Activated naive CD8-positive, alpha-beta T cell treated with anti-CD3 and anti-CD28 coated beads for 36 hours (primary cell): ENCODE results near the gene ESRRA. TPM values are rescaled to one million over a fixed set of nuclear protein-coding genes. Genes with fewer than 3 reads are reported as not detected.

Source experiments
- DNase-seq: peaks from one replicate; pipeline ENCODE4 v3.0.0; 2021
- H3K27ac Mint-ChIP-seq: one replicate; pipeline ENCODE4 v1.8.0; 2022; ENCODE audit warnings: mild to moderate bottlenecking, moderate library complexity, mixed read lengths
- H3K27me3 Mint-ChIP-seq: one replicate; pipeline ENCODE4 v1.8.0; 2022; ENCODE audit warnings: mild to moderate bottlenecking, mixed read lengths
- H3K36me3 Mint-ChIP-seq: one replicate; pipeline ENCODE4 v1.8.0; 2021; ENCODE audit warnings: mild to moderate bottlenecking, mixed read lengths
- H3K4me1 Mint-ChIP-seq: one replicate; pipeline ENCODE4 v1.8.0; 2021; ENCODE audit warnings: mixed read lengths
- H3K4me3 Mint-ChIP-seq: one replicate; pipeline ENCODE4 v1.8.0; 2022; ENCODE audit warnings: mild to moderate bottlenecking, moderate library complexity, mixed read lengths
- H3K9me3 Mint-ChIP-seq: one replicate; pipeline ENCODE4 v1.8.0; 2022; ENCODE audit warnings: mixed read lengths
- total RNA-seq, 2 experiments: library from RNA; stranded (reverse); gene quantifications; one replicate each; pipeline ENCODE4 v1.2.3, GENCODE V29; 2021

ESRRA gene
- total RNA-seq, result 10 to 100 TPM; 46.5 to 46.9 TPM

DNA sequence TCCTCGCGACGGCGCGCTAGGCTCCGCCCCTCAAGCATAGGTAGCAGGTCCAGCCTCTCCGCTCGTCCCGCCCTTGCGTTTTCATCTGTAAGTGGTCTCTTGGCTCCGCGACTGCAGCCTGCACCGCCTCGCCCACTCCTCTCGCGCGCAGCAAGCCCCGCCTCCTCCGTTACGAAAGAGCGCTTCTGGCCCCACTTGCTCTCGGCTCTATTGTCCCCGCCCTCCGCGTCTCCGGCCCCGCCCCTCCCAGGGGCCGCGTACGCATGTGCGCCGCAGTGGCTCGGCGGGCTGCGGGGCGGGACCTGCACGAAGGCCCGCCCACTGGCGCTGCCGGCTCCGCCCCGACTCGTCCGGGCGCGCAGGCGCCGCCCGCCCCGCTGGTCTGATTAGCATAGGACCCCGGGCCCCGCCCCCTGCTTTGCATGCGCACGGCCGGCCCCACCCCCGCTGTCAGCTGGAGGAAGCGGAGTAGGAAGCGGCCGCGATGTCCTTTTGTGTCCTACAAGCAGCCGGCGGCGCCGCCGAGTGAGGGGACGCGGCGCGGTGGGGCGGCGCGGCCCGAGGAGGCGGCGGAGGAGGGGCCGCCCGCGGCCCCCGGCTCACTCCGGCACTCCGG lies at the start of gene ESRRA:
Gene ESRRA, plus strand, starts transcription at position 450 of the 616 bp plus-strand sequence. CDS start 1,656 bp downstream, outside the sequence.
- H3K4me1 Mint-ChIP-seq, result peaks cover 32% of the 10 kb centered on the region
- H3K27ac Mint-ChIP-seq, result peak within 1 kb of the TSS; percentile 98
- H3K4me3 Mint-ChIP-seq, result peak within 1 kb of the TSS; percentile 98
- peaks cover 28% of the 10 kb centered on the region for H3K27me3 Mint-ChIP-seq
- peak; percentile 100 for DNase-seq
- H3K36me3 Mint-ChIP-seq, result peaks cover 16% of the 10 kb centered on the region
- H3K9me3 Mint-ChIP-seq, result no peaks in the 10 kb centered on the region

DNA sequence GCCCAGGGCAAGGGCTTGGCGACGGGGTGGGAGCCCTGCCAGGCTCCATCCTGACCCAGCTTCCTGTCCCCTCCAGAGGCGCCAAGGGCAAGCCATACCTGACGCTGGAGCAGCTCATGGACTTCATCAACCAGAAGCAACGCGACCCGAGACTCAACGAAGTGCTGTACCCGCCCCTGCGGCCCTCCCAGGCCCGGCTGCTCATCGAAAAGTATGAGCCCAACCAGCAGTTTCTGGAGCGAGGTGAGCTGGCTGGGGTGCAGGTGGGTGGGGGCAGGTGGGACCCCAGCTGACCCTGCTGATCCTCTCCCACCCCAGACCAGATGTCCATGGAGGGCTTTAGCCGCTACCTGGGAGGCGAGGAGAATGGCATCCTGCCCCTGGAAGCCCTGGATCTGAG lies 49.0 kb upstream of the ESRRA start:
- Mint-ChIP-seq H3K4me3 (no peak overlapping the region), H3K9me3 (no peaks in the 10 kb centered on the region), H3K4me1 (peaks cover 16% of the 10 kb centered on the region), H3K27ac (no peak overlapping the region), H3K27me3 (no peaks in the 10 kb centered on the region), H3K36me3 (peaks cover 9% of the 10 kb centered on the region)
- no peak for DNase-seq

DNA sequence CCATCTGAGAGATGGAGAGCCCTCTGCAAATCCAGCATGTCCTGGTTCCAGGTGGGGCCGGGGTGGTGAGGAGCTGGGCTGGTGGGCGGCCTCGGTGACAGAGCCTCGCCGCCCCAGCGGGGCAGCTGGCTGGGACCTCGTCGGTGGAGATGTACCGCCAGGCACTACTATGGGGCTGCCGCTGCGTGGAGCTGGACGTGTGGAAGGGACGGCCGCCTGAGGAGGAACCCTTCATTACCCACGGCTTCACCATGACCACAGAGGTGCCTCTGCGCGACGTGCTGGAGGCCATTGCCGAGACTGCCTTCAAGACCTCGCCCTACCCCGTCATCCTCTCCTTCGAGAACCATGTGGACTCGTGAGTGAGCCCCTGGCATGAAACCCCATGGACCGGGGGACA lies 47.0 kb upstream of the ESRRA start:
- peaks cover 9% of the 10 kb centered on the region for H3K36me3 Mint-ChIP-seq
- no peak for DNase-seq
- H3K27ac Mint-ChIP-seq, result no peak overlapping the region
- H3K4me3 Mint-ChIP-seq, result no peak overlapping the region
- no peaks in the 10 kb centered on the region for H3K9me3 Mint-ChIP-seq
- peaks cover 9% of the 10 kb centered on the region for H3K4me1 Mint-ChIP-seq
- H3K27me3 Mint-ChIP-seq, result no peaks in the 10 kb centered on the region

DNA sequence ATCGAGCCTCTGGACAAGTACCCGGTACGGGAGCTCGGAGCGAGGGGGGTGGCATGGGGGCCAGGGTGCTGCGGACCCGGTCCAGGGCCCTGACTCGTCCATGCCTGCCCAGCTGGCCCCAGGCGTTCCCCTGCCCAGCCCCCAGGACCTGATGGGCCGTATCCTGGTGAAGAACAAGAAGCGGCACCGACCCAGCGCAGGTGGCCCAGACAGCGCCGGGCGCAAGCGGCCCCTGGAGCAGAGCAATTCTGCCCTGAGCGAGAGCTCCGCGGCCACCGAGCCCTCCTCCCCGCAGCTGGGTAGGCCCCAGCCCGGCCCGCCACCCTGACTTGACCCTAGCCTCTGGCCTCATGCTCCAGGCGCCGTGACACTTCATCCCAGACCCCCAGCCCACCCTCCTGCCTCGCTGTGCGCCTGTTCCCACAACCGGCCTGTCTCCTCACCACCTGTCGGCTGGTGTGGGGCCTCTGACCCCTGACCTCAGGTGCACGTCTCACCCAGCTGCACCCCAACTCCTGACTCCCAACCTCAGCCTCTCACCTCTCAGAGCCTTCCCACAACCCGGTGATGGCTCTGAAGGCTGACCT lies 46.3 kb upstream of the ESRRA start:
- Mint-ChIP-seq H3K36me3 (peaks cover 9% of the 10 kb centered on the region), H3K4me3 (no peak overlapping the region), H3K27me3 (no peaks in the 10 kb centered on the region), H3K4me1 (peaks cover 9% of the 10 kb centered on the region), H3K9me3 (no peaks in the 10 kb centered on the region), H3K27ac (no peak overlapping the region)
- DNase-seq, result no peak

DNA sequence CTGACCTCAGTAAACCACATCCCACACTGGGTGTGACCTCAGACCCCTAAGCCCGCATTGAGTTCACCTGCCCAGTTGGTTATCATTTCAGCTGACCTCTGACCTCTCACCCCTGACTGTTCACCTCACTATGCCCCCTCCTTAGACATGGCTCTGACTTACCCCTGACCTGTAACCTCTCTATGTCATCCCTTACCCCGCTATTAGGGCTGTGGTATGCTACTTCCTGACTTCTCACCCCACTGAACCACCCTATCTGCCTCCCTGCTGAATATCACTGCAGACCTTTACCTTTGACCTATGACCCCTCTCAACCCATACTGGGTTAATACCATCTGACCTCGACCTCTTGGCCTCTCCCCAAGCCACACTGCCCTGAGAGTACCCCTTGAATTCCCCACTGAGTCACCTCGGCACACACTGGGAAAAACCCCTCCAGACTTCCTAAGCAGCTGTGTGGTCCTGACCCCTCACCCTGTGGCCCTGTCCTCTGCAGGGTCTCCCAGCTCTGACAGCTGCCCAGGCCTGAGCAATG lies 45.7 kb upstream of the ESRRA start:
- Mint-ChIP-seq H3K9me3 (no peaks in the 10 kb centered on the region), H3K36me3 (peaks cover 9% of the 10 kb centered on the region), H3K27me3 (no peaks in the 10 kb centered on the region), H3K4me1 (peaks cover 9% of the 10 kb centered on the region), H3K4me3 (no peak overlapping the region), H3K27ac (no peak overlapping the region)
- no peak for DNase-seq

DNA sequence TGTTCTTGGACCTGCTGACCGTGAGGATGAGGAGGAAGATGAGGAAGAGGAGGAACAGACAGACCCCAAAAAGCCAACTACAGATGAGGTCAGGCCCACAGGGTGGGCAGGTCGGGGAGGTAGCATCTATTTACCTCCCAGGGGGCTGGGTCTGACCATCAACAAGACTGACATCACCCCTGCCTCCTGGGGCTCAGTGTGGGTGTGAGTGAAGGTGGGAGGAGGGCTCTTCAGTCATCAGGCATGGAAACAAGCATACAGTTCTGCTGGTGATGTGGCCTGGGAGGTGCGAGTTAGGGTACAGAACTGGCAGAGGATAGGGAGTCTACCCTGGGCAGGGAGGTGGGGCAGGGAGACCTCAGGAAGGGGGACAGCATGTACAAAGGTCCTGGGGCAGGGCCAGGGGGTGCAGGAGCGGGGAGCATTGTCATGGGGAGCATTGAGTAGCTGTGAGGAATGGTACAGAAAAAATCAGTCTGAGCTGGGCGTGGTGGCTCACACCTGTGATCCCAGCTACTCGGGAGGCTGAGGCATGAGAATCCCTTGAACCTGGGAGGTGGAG lies 45.1 kb upstream of the ESRRA start:
- no peaks in the 10 kb centered on the region for H3K27me3 Mint-ChIP-seq
- H3K4me1 Mint-ChIP-seq, result peaks cover 9% of the 10 kb centered on the region
- H3K9me3 Mint-ChIP-seq, result no peaks in the 10 kb centered on the region
- H3K27ac Mint-ChIP-seq, result no peak overlapping the region
- no peak overlapping the region for H3K4me3 Mint-ChIP-seq
- peaks cover 9% of the 10 kb centered on the region for H3K36me3 Mint-ChIP-seq
- no peak for DNase-seq

DNA sequence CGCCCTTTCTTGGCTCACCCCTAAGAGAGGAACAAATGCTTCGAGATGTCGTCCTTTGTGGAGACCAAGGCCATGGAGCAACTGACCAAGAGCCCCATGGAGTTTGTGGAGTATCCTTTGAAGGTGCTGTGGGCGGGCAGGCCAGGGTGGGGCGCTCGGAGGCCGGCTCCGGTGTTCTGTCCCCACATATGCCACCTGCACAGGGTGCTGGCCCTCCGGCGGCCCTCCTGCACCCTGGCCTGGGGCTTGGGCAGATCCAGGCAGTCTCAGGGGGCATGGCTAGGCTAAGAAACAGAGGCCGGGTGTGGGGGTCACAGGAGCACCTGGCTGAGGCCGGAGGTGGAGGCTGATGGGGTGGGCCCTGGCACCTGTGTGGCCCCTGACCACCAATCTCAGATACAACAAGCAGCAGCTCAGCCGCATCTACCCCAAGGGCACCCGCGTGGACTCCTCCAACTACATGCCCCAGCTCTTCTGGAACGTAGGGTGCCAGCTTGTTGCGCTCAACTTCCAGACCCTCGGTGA lies 43.7 kb upstream of the ESRRA start:
- Mint-ChIP-seq H3K4me3 (no peak overlapping the region), H3K27me3 (no peaks in the 10 kb centered on the region), H3K27ac (peak overlapping the region; percentile 34), H3K9me3 (no peaks in the 10 kb centered on the region), H3K36me3 (peaks cover 11% of the 10 kb centered on the region), H3K4me1 (peaks cover 9% of the 10 kb centered on the region)
- no peak for DNase-seq

DNA sequence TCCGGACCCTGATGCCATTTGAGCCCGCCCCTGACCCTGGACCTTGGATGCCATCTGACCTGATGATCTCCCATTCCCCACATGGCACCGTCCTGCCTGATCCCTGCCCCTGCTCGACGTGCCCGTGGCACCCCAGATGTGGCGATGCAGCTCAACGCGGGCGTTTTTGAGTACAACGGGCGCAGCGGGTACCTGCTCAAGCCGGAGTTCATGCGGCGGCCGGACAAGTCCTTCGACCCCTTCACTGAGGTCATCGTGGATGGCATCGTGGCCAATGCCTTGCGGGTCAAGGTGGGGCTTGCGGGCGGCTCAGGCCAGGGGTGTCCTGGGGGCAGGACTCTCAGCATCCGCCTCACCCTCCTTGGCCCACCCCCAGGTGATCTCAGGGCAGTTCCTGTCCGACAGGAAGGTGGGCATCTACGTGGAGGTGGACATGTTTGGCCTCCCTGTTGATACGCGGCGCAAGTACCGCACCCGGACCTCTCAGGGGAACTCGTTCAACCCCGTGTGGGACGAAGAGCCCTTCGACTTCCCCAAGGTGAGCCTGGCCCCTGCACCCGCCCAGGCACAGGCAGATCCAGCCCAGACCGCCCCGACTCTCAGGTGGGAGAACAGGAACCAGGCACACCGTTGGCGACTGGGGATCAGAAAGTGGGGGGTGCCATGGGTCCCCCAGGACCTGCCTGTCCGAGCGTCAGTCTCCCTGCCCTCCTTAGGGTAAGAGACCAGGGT lies 42.9 kb upstream of the ESRRA start:
- Mint-ChIP-seq H3K4me3 (no peak overlapping the region), H3K27me3 (no peaks in the 10 kb centered on the region), H3K4me1 (peaks cover 9% of the 10 kb centered on the region), H3K27ac (peak overlapping the region; percentile 34), H3K36me3 (peaks cover 11% of the 10 kb centered on the region), H3K9me3 (no peaks in the 10 kb centered on the region)
- no peak for DNase-seq

DNA sequence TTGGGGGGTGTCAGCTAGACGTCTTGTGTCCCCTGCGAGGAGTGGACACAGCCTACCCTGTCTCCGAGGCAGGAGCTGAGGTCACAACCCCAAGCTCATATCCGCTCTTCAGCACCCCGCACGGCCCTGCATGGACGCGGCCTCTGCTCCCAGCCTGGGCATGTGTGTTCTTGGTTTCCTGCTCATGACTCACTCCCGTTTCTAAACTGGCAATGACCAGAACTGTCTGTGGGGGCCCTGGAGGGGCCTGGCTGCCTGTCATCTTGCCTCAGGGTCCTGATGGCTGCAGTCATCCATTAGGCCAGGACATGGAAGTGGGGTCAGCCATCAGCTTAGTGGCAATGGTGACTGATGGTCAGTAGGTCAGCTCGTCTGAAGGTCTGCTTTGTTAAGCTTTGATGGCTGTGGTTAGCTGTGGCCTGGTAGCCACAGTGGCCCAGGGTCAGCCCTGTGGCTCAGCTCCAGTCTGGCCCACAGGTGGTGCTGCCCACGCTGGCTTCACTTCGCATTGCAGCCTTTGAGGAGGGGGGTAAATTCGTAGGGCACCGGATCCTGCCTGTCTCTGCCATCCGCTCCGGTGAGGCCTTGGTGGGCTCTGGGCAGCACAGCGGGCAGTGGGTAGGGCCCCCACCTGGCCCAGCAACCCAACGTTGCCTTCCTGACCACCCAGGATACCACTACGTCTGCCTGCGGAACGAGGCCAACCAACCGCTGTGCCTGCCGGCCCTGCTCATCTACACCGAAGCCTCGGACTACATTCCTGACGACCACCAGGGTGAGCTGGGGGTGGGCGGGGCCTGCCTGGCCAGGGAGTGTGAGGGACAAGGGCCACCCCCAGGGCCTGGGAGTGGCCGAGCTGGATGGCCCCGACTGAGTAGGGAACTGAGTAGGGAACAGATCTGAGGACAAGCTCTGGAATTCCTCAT lies 42.0 kb upstream of the ESRRA start:
- Mint-ChIP-seq H3K27ac (no peak overlapping the region), H3K27me3 (no peaks in the 10 kb centered on the region), H3K4me1 (peaks cover 13% of the 10 kb centered on the region), H3K36me3 (peaks cover 9% of the 10 kb centered on the region), H3K4me3 (no peak overlapping the region), H3K9me3 (no peaks in the 10 kb centered on the region)
- no peak for DNase-seq

DNA sequence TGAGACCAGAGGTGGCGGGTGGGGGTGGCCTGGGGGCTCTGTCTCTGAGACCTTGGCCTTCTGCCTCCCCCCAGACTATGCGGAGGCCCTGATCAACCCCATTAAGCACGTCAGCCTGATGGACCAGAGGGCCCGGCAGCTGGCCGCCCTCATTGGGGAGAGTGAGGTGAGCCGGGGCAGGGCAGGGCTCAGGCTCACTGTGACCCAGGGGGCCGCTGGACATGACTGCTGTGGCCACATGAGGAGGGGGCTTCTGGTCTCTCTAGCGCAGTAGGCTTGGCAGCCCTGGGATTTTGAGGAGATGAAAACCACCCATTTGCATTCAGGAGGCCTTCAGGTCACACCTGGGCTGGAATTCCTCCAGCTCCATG lies 41.4 kb upstream of the ESRRA start:
- Mint-ChIP-seq H3K27me3 (no peaks in the 10 kb centered on the region), H3K4me3 (no peak overlapping the region), H3K4me1 (peaks cover 16% of the 10 kb centered on the region), H3K27ac (no peak overlapping the region), H3K36me3 (peaks cover 12% of the 10 kb centered on the region), H3K9me3 (no peaks in the 10 kb centered on the region)
- DNase-seq, result no peak

DNA sequence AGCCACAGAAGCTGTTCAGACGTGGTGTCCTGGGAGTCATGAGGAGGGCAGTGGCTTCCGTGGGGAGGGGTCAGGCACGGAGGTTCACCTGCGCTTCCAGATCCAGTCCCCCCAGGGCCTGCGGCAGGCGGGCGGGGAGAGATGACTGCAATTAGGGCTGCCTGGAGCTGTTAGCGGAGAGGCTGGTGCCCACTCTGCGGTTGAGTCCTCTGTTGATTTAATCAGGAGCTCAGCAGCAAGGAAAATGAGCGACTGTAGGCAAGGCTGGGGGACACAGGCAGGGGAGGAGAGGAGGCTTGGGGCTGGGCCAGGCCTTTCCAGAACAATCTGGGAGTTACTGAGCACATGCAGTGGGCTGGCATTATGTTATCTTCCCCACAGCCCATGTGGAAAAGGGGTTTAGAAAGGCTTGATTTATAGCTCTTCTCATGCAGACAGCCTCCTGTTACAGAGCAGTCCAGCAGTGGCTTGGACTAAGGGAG lies 40.9 kb upstream of the ESRRA start:
- Mint-ChIP-seq H3K9me3 (no peaks in the 10 kb centered on the region), H3K27ac (no peak overlapping the region), H3K4me3 (no peak overlapping the region), H3K4me1 (peaks cover 18% of the 10 kb centered on the region), H3K36me3 (peaks cover 12% of the 10 kb centered on the region), H3K27me3 (no peaks in the 10 kb centered on the region)
- DNase-seq, result no peak

DNA sequence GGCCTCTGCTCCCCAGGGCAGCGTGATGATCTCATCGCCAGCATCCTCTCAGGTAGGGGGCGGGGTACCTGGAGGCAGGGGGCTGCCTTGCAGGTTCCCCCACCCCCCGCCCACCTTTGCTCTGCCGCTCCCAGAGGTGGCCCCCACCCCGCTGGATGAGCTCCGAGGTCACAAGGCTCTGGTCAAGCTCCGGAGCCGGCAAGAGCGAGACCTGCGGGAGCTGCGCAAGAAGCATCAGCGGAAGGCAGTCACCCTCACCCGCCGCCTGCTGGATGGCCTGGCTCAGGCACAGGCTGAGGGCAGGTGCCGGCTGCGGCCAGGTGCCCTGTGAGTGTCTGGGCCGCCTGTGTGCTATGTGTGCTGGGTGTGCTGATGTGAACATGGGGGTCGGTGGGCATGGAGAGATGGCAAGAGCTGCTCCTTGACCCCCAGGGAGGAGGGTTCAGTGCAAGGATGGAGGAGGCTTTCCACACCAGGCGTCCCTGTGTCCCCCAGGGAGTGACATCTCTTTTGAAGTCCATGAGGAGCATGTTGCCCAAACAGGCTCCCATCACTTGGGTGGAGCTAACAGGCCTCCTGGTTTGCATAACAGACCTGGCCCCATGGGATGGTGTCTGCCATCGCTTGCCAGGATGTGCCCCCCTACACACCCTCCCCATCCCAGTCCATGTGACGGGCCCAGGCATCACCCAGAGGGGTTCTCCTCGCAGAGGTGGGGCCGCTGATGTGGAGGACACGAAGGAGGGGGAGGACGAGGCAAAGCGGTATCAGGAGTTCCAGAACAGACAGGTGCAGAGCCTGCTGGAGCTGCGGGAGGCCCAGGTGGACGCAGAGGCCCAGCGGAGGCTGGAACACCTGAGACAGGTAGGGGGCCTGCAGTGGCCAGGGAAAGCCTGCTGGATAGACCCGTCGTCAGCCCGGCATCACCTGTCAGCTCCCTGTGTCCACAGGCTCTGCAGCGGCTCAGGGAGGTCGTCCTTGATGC lies 39.9 kb upstream of the ESRRA start:
- no peak for DNase-seq
- Mint-ChIP-seq H3K9me3 (no peaks in the 10 kb centered on the region), H3K4me3 (no peak overlapping the region), H3K27me3 (no peaks in the 10 kb centered on the region), H3K36me3 (peaks cover 11% of the 10 kb centered on the region), H3K4me1 (peaks cover 9% of the 10 kb centered on the region), H3K27ac (no peak overlapping the region)

DNA sequence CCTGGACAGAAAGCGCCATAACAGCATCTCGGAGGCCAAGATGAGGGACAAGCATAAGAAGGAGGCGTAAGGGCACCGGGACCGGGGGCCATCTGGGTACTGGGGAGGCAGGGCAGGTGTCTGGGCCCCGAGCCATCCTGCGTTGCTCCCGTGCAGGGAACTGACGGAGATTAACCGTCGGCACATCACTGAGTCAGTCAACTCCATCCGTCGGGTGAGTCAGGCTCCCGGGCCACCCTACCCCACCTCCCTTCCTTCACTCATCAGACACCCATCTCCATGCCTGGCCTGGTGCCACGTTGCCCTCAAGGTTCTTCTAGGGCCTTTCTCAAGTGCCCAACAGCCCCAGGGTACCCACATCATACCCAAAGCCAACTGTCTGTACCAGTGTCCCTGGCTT lies 39.0 kb upstream of the ESRRA start:
- peaks cover 11% of the 10 kb centered on the region for H3K36me3 Mint-ChIP-seq
- no peaks in the 10 kb centered on the region for H3K9me3 Mint-ChIP-seq
- H3K27me3 Mint-ChIP-seq, result no peaks in the 10 kb centered on the region
- DNase-seq, result no peak
- peaks cover 9% of the 10 kb centered on the region for H3K4me1 Mint-ChIP-seq
- no peak overlapping the region for H3K4me3 Mint-ChIP-seq
- no peak overlapping the region for H3K27ac Mint-ChIP-seq
